ENCODE measurements around the gene RAPGEF5. TPM values are rescaled to one million over a fixed set of nuclear protein-coding genes. Genes with fewer than 3 reads are reported as not detected.

The RAPGEF5 gene
- total RNA-seq, 1 donor from 2014 or later, result 12.4 TPM

GRCh38 chr7:22385326-22385725 is 28.4 kb upstream of the RAPGEF5 start:
- H3K9me3 Mint-ChIP-seq, result no peaks in the 10 kb centered on the region
- H3K36me3 Mint-ChIP-seq (ENCODE audit: low read depth), result no peaks in the 10 kb centered on the region
- intact Hi-C loops (cut with micrococcal nuclease), result no loop called here
- TF ChIP-seq, protein P1, sequence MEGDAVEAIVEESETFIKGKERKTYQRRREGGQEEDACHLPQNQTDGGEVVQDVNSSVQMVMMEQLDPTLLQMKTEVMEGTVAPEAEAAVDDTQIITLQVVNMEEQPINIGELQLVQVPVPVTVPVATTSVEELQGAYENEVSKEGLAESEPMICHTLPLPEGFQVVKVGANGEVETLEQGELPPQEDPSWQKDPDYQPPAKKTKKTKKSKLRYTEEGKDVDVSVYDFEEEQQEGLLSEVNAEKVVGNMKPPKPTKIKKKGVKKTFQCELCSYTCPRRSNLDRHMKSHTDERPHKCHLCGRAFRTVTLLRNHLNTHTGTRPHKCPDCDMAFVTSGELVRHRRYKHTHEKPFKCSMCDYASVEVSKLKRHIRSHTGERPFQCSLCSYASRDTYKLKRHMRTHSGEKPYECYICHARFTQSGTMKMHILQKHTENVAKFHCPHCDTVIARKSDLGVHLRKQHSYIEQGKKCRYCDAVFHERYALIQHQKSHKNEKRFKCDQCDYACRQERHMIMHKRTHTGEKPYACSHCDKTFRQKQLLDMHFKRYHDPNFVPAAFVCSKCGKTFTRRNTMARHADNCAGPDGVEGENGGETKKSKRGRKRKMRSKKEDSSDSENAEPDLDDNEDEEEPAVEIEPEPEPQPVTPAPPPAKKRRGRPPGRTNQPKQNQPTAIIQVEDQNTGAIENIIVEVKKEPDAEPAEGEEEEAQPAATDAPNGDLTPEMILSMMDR (IDR thresholded peaks at IDR 0.05), result no peak
- DNase-seq, result no peak
- no peak overlapping the region for H3K4me3 Mint-ChIP-seq
- ChIA-PET CTCF (no interaction called here), POLR2A (no interaction called here)
- H3K27ac Mint-ChIP-seq, result no peak overlapping the region
- H3K4me1 Mint-ChIP-seq, result peaks cover 7% of the 10 kb centered on the region
- H3K27me3 Mint-ChIP-seq, result peaks cover 7% of the 10 kb centered on the region
- no peak for ATAC-seq (ENCODE audit: low read depth)

DNA sequence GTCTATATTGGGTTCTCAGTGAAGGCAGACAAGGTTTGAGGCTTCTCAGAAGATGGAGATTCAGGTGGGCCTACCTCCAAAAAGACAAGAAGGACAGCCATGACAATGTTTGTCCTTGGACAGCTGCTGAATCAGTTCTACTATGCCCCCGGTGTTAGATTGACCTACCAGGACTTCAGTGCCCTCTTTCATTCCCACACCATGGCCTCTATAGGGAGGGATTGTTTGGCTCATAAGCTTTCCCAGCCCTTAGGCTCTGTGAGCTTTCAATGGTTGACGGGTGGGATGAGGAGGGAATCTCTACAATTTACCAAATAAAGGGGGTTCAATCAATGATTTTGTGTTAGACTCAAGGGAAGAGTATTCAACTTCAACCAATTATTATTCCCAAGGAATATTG is 23.4 kb upstream of the RAPGEF5 start:
- no peaks in the 10 kb centered on the region for H3K4me1 Mint-ChIP-seq
- no peaks in the 10 kb centered on the region for H3K36me3 Mint-ChIP-seq (ENCODE audit: low read depth)
- TF ChIP-seq, protein P1 (IDR thresholded peaks at IDR 0.05), result no peak
- CTCF ChIA-PET, result no interaction called here
- intact Hi-C loops (cut with micrococcal nuclease), result no loop called here
- no peaks in the 10 kb centered on the region for H3K9me3 Mint-ChIP-seq
- DNase-seq (no peak), ATAC-seq (ENCODE audit: low read depth) (no peak)
- no peak overlapping the region for H3K4me3 Mint-ChIP-seq
- H3K27me3 Mint-ChIP-seq, result peaks cover 12% of the 10 kb centered on the region
- POLR2A ChIA-PET, result no interaction called here
- no peak overlapping the region for H3K27ac Mint-ChIP-seq

- ATAC-seq (ENCODE audit: low read depth) (no peak), DNase-seq (no peak)
- Mint-ChIP-seq H3K4me3 (no peak overlapping the region), H3K27ac (no peak overlapping the region), H3K9me3 (no peaks in the 10 kb centered on the region), H3K27me3 (peaks cover 9% of the 10 kb centered on the region), H3K36me3 (ENCODE audit: low read depth) (no peaks in the 10 kb centered on the region), H3K4me1 (no peaks in the 10 kb centered on the region)
- ChIA-PET CTCF (no interaction called here), POLR2A (no interaction called here)
- TF ChIP-seq, protein P1 (IDR thresholded peaks at IDR 0.05), result no peak
- intact Hi-C loops (cut with micrococcal nuclease), result no loop called here
Observed at GRCh38 chr7:22378199-22378980, 21.4 kb upstream of the RAPGEF5 start.

DNA sequence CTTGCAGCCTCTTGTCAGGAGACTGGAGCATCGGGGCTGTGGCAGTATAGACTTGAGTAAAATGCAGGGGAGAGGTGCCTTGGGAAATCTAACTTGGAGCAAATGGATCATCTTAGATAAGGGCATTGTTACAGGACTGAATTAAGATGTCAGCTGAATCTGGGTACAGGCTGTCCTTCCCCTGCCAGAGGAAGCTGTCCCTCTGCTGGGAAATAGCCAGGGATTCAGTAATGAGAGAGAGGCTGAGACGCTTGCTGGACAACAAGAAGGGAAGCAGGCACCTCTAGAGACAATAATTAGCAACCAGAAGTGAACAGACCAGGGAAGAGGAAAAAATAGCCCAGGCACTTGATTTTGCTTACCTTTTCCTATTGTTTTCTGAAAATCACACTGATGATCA is 20.7 kb upstream of the RAPGEF5 start:
- POLR2A ChIA-PET, result no interaction called here
- TF ChIP-seq, protein P1 (IDR thresholded peaks at IDR 0.05), result no peak
- Mint-ChIP-seq H3K9me3 (no peaks in the 10 kb centered on the region), H3K27ac (no peak overlapping the region), H3K27me3 (peaks cover 9% of the 10 kb centered on the region), H3K36me3 (ENCODE audit: low read depth) (no peaks in the 10 kb centered on the region), H3K4me3 (no peak overlapping the region), H3K4me1 (no peaks in the 10 kb centered on the region)
- ATAC-seq (ENCODE audit: low read depth) (no peak), DNase-seq (no peak)
- intact Hi-C loops (cut with micrococcal nuclease), result no loop called here
- CTCF ChIA-PET, result no interaction called here

- H3K4me3 Mint-ChIP-seq, result no peak overlapping the region
- intact Hi-C loops (cut with micrococcal nuclease), result no loop called here
- H3K36me3 Mint-ChIP-seq (ENCODE audit: low read depth), result no peaks in the 10 kb centered on the region
- H3K27ac Mint-ChIP-seq, result no peak overlapping the region
- ChIA-PET CTCF (interaction anchor here (0.8 kb wide), 1 partner anchor 9 kb away, joined by 3 read pairs; no protein-coding TSS in a partner anchor), POLR2A (interaction anchor here (0.6 kb wide), 1 partner anchor 18 kb away, joined by 3 read pairs; no protein-coding TSS in a partner anchor)
- DNase-seq, result no peak
- no peak for ATAC-seq (ENCODE audit: low read depth)
- no peaks in the 10 kb centered on the region for H3K4me1 Mint-ChIP-seq
- TF ChIP-seq, protein P1 (IDR thresholded peaks at IDR 0.05), result no peak
- H3K27me3 Mint-ChIP-seq, result peaks cover 12% of the 10 kb centered on the region
- no peaks in the 10 kb centered on the region for H3K9me3 Mint-ChIP-seq
Observed at GRCh38 chr7:22375359-22376048, 18.6 kb upstream of the RAPGEF5 start.

Measured in activated B cell treated with CpG ODN at 0.5 μM for 24 hours (primary cell).